H1 (cell line): ENCODE results near the gene TIAL1. TPM values are rescaled to one million over a fixed set of nuclear protein-coding genes. Genes with fewer than 3 reads are reported as not detected.

Experiments used
- CTCF ChIA-PET: fragments of 300-600 bp; sonication (Branson Sonifier 250); formaldehyde crosslinking; loops from one replicate; lab custom pipeline; 2021; ENCODE audit not compliant: partially characterized antibody; lab: Charles Lee
- POLR2A ChIA-PET: fragments of 300-600 bp; sonication (Branson Sonifier 250); formaldehyde crosslinking; loops from one replicate; lab custom pipeline; 2021; ENCODE audit warnings: inconsistent platforms; ENCODE audit not compliant: partially characterized antibody; lab: Charles Lee
- DNase-seq, 2 experiments: peaks; one replicate each; pipeline versions ENCODE4 v3.0.0 to v3.0.0-alpha.2; 2010 to 2022; ENCODE audit warnings: low spot score in 2 of 2, low read depth in 1 of 2, mixed read lengths in 1 of 2
- FAIRE-seq: peaks from 2 replicates; lab custom pipeline; 2011; peaks lifted over from hg19 to GRCh38; lab: Jason Lieb, UNC
- H2AFZ ChIP-seq: 2 replicates; pipeline ENCODE4 v1.8.1; 2012; ENCODE audit warnings: low read length, inconsistent platforms
- H2AK5ac ChIP-seq: 2 replicates; pipeline ENCODE4 v1.6.1; 2013; ENCODE audit warnings: low read depth, low read length
- H2BK120ac ChIP-seq: replicated peaks from 2 replicates; pipeline ENCODE3; 2013; ENCODE audit warnings: low read depth, low read length, inconsistent platforms
- H2BK12ac ChIP-seq: 2 replicates; pipeline ENCODE4 v1.6.1; 2013; ENCODE audit warnings: low read depth, low read length
- H2BK15ac ChIP-seq: 2 replicates; pipeline ENCODE4 v1.6.1; 2013; ENCODE audit warnings: low read length
- H2BK20ac ChIP-seq: 2 replicates; pipeline ENCODE4 v1.6.1; 2013; ENCODE audit warnings: low read length
- H2BK5ac ChIP-seq: 2 replicates; pipeline ENCODE4 v1.6.1; 2013; ENCODE audit warnings: low read depth, low read length
- H3K14ac ChIP-seq: 2 replicates; pipeline ENCODE4 v1.6.1; 2013; ENCODE audit warnings: inconsistent platforms; ENCODE audit not compliant: insufficient read length
- H3K18ac ChIP-seq: 2 replicates; pipeline ENCODE4 v1.6.1; 2013; ENCODE audit warnings: low read length; ENCODE audit errors: extremely low read depth
- H3K23ac ChIP-seq: 2 replicates; pipeline ENCODE4 v1.6.1; 2013; ENCODE audit warnings: inconsistent platforms; ENCODE audit not compliant: insufficient read length
- H3K23me2 ChIP-seq: 2 replicates; pipeline ENCODE4 v1.6.1; 2013; ENCODE audit warnings: low read depth, low read length
- H3K27ac ChIP-seq: 2 replicates; pipeline ENCODE4 v1.6.1; 2011; ENCODE audit warnings: low read depth, low read length, inconsistent platforms
- H3K27me3 ChIP-seq, 4 experiments: replicated peaks in 1 of 4; 1 replicate in 1 of 4; 2 replicates in 3 of 4; pipeline versions ENCODE4 v1.6.1 to v1.8.1; 2011 to 2013; ENCODE audit warnings: low read length in 3 of 4, mild to moderate bottlenecking in 3 of 4, inconsistent platforms in 2 of 4, mixed read lengths in 2 of 4, moderate library complexity in 1 of 4; ENCODE audit not compliant: control insufficient read depth in 3 of 4, insufficient read depth in 3 of 4; ENCODE audit errors: extremely low read depth in 1 of 4
- H3K36me3 ChIP-seq, 4 experiments: 2 replicates each; pipeline versions ENCODE4 v1.6.1 to v1.8.1; 2011 to 2013; ENCODE audit warnings: mild to moderate bottlenecking in 4 of 4, low read length in 3 of 4, moderate library complexity in 2 of 4, control low read depth in 1 of 4, inconsistent platforms in 1 of 4; ENCODE audit not compliant: insufficient read depth in 4 of 4, control insufficient read depth in 2 of 4
- H3K4ac ChIP-seq: replicated peaks from 2 replicates; pipeline ENCODE3; 2013; ENCODE audit warnings: low read length, low read depth, mixed read lengths, inconsistent platforms; ENCODE audit not compliant: insufficient read length
- H3K4me1 ChIP-seq, 4 experiments: replicated peaks in 1 of 4; 1 replicate in 1 of 4; 2 replicates in 3 of 4; pipeline versions ENCODE4 v1.6.1 to v1.8.1; 2011 to 2013; ENCODE audit warnings: low read length in 3 of 4, inconsistent platforms in 2 of 4, mixed read lengths in 1 of 4; ENCODE audit not compliant: insufficient read depth in 4 of 4, control insufficient read depth in 3 of 4
- H3K4me2 ChIP-seq, 2 experiments: 2 replicates each; pipeline versions ENCODE4 v1.6.1 to v1.8.1; 2011 to 2013; ENCODE audit warnings: low read depth in 2 of 2, low read length in 2 of 2, control low read depth in 1 of 2, inconsistent platforms in 1 of 2, mild to moderate bottlenecking in 1 of 2; ENCODE audit not compliant: insufficient read depth in 1 of 2
- H3K4me3 ChIP-seq, 4 experiments: fragments of 200-600, 300-600 bp in 1 of 4; sonication (generic), shearing (Covaris generic), sonication (Bioruptor Twin) in 1 of 4; 2 replicates each; pipeline versions ENCODE4 v1.5.1 to v1.8.1; 2011 to 2016; ENCODE audit warnings: low read length in 4 of 4, low read depth in 3 of 4, control low read depth in 2 of 4, inconsistent platforms in 2 of 4, mild to moderate bottlenecking in 2 of 4, mixed read lengths in 1 of 4, moderate library complexity in 1 of 4; ENCODE audit not compliant: insufficient read depth in 2 of 4; ENCODE audit errors: extremely low read depth in 1 of 4
- H3K56ac ChIP-seq: replicated peaks from 2 replicates; pipeline ENCODE3; 2013; ENCODE audit warnings: low read depth, mild to moderate bottlenecking, mixed read lengths, low read length, inconsistent platforms; ENCODE audit not compliant: insufficient read length
- H3K79me1 ChIP-seq: 2 replicates; pipeline ENCODE4 v1.6.1; 2013; ENCODE audit warnings: low read depth, low read length, control low read depth
- H3K79me2 ChIP-seq, 2 experiments: 2 replicates each; pipeline versions ENCODE4 v1.6.1 to v1.8.1; 2012 to 2013; ENCODE audit warnings: low read length in 2 of 2, mild to moderate bottlenecking in 2 of 2, inconsistent platforms in 1 of 2; ENCODE audit not compliant: insufficient read depth in 2 of 2, control insufficient read depth in 1 of 2
- H3K9ac ChIP-seq, 4 experiments: replicated peaks in 1 of 4; 1 replicate in 1 of 4; 2 replicates in 3 of 4; pipeline versions ENCODE4 v1.6.1 to v1.8.1; 2011 to 2013; ENCODE audit warnings: low read depth in 3 of 4, low read length in 3 of 4, control low read depth in 2 of 4, mild to moderate bottlenecking in 2 of 4, moderate library complexity in 2 of 4, inconsistent platforms in 1 of 4; ENCODE audit errors: extremely low read depth in 1 of 4
- H3K9me3 ChIP-seq, 2 experiments: 2 replicates each; pipeline versions ENCODE4 v1.6.1 to v1.8.1; 2012 to 2013; ENCODE audit warnings: mild to moderate bottlenecking in 2 of 2, moderate library complexity in 2 of 2, control low read depth in 1 of 2, inconsistent platforms in 1 of 2, low read depth in 1 of 2, low read length in 1 of 2, mixed read lengths in 1 of 2; ENCODE audit not compliant: insufficient read depth in 2 of 2
- H4K20me1 ChIP-seq, 2 experiments: replicated peaks in 1 of 2; 2 replicates each; pipeline versions ENCODE3 to v1.8.1; 2011 to 2013; ENCODE audit warnings: inconsistent platforms in 2 of 2, low read length in 2 of 2, mild to moderate bottlenecking in 1 of 2; ENCODE audit not compliant: insufficient read depth in 2 of 2, control insufficient read depth in 1 of 2
- H4K5ac ChIP-seq: 2 replicates; pipeline ENCODE4 v1.6.1; 2013; ENCODE audit warnings: low read length, low read depth, mixed read lengths, inconsistent platforms; ENCODE audit not compliant: insufficient read length
- H4K8ac ChIP-seq: 2 replicates; pipeline ENCODE4 v1.8.0; 2013; ENCODE audit warnings: mild to moderate bottlenecking, moderate library complexity, low read length, inconsistent platforms; ENCODE audit not compliant: insufficient read depth; ENCODE audit errors: extremely low read depth
- H4K91ac ChIP-seq: replicated peaks from 2 replicates; pipeline ENCODE3; 2013; ENCODE audit warnings: low read length, mixed read lengths, inconsistent platforms; ENCODE audit not compliant: insufficient read length
- ATF3 ChIP-seq: IDR thresholded peaks from 2 replicates; pipeline ENCODE4 v1.6.1; 2011; ENCODE audit warnings: low read depth, mild to moderate bottlenecking, low read length; ENCODE audit not compliant: insufficient read depth
- CBX8 ChIP-seq: fragments of 300-800, 300-1000 bp; sonication (generic); IDR thresholded peaks from 2 replicates; pipeline ENCODE4 v1.7.1; 2016; ENCODE audit warnings: low read depth, low read length, borderline replicate concordance
- CEBPB ChIP-seq: IDR thresholded peaks from 2 replicates; pipeline ENCODE4 v1.6.1; 2012; ENCODE audit warnings: low read depth, low read length
- CHD1 ChIP-seq: IDR thresholded peaks from 2 replicates; pipeline ENCODE4 v1.6.1; 2012; ENCODE audit warnings: low read depth, low read length, improper control_type of control experiment
- CTCF ChIP-seq, 3 experiments: IDR thresholded peaks; 1 replicate in 2 of 3; 2 replicates in 1 of 3; pipeline versions ENCODE4 v1.5.1 to v1.6.1; 2011; ENCODE audit warnings: low read length in 3 of 3, mild to moderate bottlenecking in 3 of 3, inconsistent platforms in 2 of 3, low read depth in 1 of 3, moderate library complexity in 1 of 3; ENCODE audit not compliant: insufficient read depth in 1 of 3; ENCODE audit errors: control extremely low read depth in 1 of 3
- E2F6 ChIP-seq: IDR thresholded peaks from 2 replicates; pipeline ENCODE4 v1.6.1; 2012; ENCODE audit warnings: inconsistent platforms
- JUN ChIP-seq: IDR thresholded peaks from 2 replicates; pipeline ENCODE4 v1.6.1; 2011; ENCODE audit warnings: low read depth, mild to moderate bottlenecking, improper control_type of control experiment, low read length
- POU5F1 ChIP-seq: IDR thresholded peaks from 2 replicates; pipeline ENCODE4 v1.6.1; 2011; ENCODE audit warnings: low read depth, mild to moderate bottlenecking, low read length, moderate library complexity
- SIRT6 ChIP-seq: IDR thresholded peaks from one replicate; pipeline ENCODE4 v1.7.1; 2012; ENCODE audit warnings: low read length, inconsistent platforms
- SUZ12 ChIP-seq: fragments of 200-600 bp; sonication (generic); IDR thresholded peaks from 2 replicates; pipeline ENCODE4 v1.6.1; 2012; ENCODE audit warnings: mild to moderate bottlenecking, inconsistent platforms, low read length, moderate library complexity, mixed read lengths
- WGBS, 2 experiments: shearing (Covaris generic) in 1 of 2; methylation state at CpG; one replicate each; pipeline versions ENCODE4 v1.1.6 to v1.1.7; 2013 to 2015; ENCODE audit warnings: low lambda C conversion rate in 2 of 2, mixed read lengths in 2 of 2, inconsistent platforms in 1 of 2, low coverage in 1 of 2, missing lambda C conversion rate in 1 of 2; ENCODE audit not compliant: insufficient replicate concordance in 2 of 2, insufficient coverage in 1 of 2, insufficient read length in 1 of 2; ENCODE audit errors: extremely low coverage in 1 of 2, missing lambda C conversion rate in 1 of 2; 5-methylcytosine and 5-hydroxymethylcytosine counted together
- polyA plus RNA-seq, 7 experiments: library from polyadenylated mRNA; depleted of rRNA in 3 of 7; stranded (reverse) in 5 of 7; unstranded in 2 of 7; fragments of >200 nt in 5 of 7; fragments of 200-250 nt in 2 of 7; gene quantifications; 1 replicate in 5 of 7; 2 replicates in 1 of 7; 4 replicates in 1 of 7; pipeline versions ENCODE4 v1.2.1 to v1.2.3, GENCODE V29; 2011 to 2013; ENCODE audit warnings: missing spikeins in 2 of 7, mixed read lengths in 2 of 7
- total RNA-seq: library from RNA; stranded (reverse); fragmentation: NEBNext Ultra II Directional; extraction: Animal tissue kit (Norgen Biotek cat#: 25700); gene quantifications from 2 replicates; pipeline ENCODE4 v1.2.1, GENCODE V29; 2021

TIAL1 gene
- total and polyA plus RNA-seq, 2 of the 8 experiments (the other 6 are each of a cell fraction or from before 2014, with no cell fraction given): 50.4 to 166 TPM

GRCh38 chr10:119541046-119541445 lies 55.7 kb downstream of the TIAL1 start:
- Histone ChIP-seq H3K14ac (no peak overlapping the region), H3K23me2 (peaks cover 19% of the 10 kb centered on the region), H3K9me3 (no peaks in the 10 kb centered on the region), H2AK5ac (no peak overlapping the region), H4K8ac (no peak overlapping the region), H2BK20ac (no peak overlapping the region), H2AFZ (no peak overlapping the region), H3K79me1 (no peaks in the 10 kb centered on the region), H2BK5ac (no peak overlapping the region), H2BK15ac (no peak overlapping the region), H3K4me1 (peaks cover 2 to 14% (median 8%) of the 10 kb centered on the region in 4 experiments; a peak in 6 of 7 replicates), H3K4me3 (peak overlapping the region in 2 of 4 experiments; percentile 65 to 79; a peak in 2 of 8 replicates), H3K18ac (no peak overlapping the region), H3K4ac (no peak overlapping the region), H3K9ac (no peak overlapping the region), H3K27ac (no peak overlapping the region), H4K5ac (no peak overlapping the region), H3K23ac (no peak overlapping the region), H3K56ac (no peak overlapping the region), H3K36me3 (no peaks in the 10 kb centered on the region; a peak in 1 of 8 replicates), H2BK12ac (no peak overlapping the region), H3K79me2 (no peaks in the 10 kb centered on the region), H3K27me3 (peaks cover 17 to 44% (median 28%) of the 10 kb centered on the region in 4 experiments), H2BK120ac (no peak overlapping the region), H4K91ac (no peak overlapping the region), H3K4me2 (peak overlapping the region in 1 of 2 experiments; percentile 100; a peak in 1 of 4 replicates), H4K20me1 (peaks cover 0 to 7% of the 10 kb centered on the region in 2 experiments)
- ChIA-PET POLR2A (interaction anchor here (0.6 kb wide), 1 partner anchor 31 kb away, joined by 3 read pairs; no protein-coding TSS in a partner anchor), CTCF (no interaction called here)
- FAIRE-seq (no peak), DNase-seq (no peak)
- TF ChIP-seq CHD1 (no peak), SUZ12 (no peak), SIRT6 (no peak), E2F6 (no peak), CBX8 (no peak), CEBPB (no peak), CTCF (IDR thresholded peaks at IDR 0.05; ENCODE audit: control extremely low read depth in 1 of 3, insufficient read depth in 1 of 3, low read depth in 1 of 3, low read length in 3 of 3) (no peak), JUN (no peak), ATF3 (no peak), POU5F1 (no peak)
- WGBS, 2 experiments: 77% methylated on average over 6 of the region's 6 CpGs; no CpG with 5 or more reads in 1 of the 2 experiments
